Neutrophil (primary cell): ENCODE measurements around the gene WHAMM.

Experiments used
- H3K27ac ChIP-seq: fragments of 200-600 bp; sonication (generic); 2 replicates; pipeline ENCODE4 v1.5.1; 2016; ENCODE audit warnings: mild to moderate bottlenecking, moderate library complexity
- H3K27me3 ChIP-seq: fragments of 200-600 bp; sonication (generic); 2 replicates; pipeline ENCODE4 v1.6.0; 2016; ENCODE audit warnings: mild to moderate bottlenecking
- H3K36me3 ChIP-seq: fragments of 200-600 bp; sonication (generic); 2 replicates; pipeline ENCODE4 v1.5.1; 2017
- H3K4me1 ChIP-seq, 2 experiments: fragments of 200-600 bp in 1 of 2; sonication (generic) in 1 of 2; 1 replicate in 1 of 2; 2 replicates in 1 of 2; pipeline versions ENCODE4 v1.5.1 to v1.6.1; 2013 to 2016; ENCODE audit warnings: low read depth in 1 of 2, low read length in 1 of 2, mild to moderate bottlenecking in 1 of 2, moderate library complexity in 1 of 2; ENCODE audit not compliant: control insufficient read depth in 1 of 2, insufficient read depth in 1 of 2
- H3K4me3 ChIP-seq, 2 experiments: fragments of 200-600 bp in 1 of 2; sonication (generic) in 1 of 2; 1 replicate in 1 of 2; 2 replicates in 1 of 2; pipeline ENCODE4 v1.5.1; 2013 to 2016; ENCODE audit warnings: low read depth in 1 of 2, low read length in 1 of 2, mild to moderate bottlenecking in 1 of 2, moderate library complexity in 1 of 2
- H3K9me3 ChIP-seq: fragments of 200-600 bp; sonication (generic); 2 replicates; pipeline ENCODE4 v1.5.1; 2016
- CTCF ChIP-seq: fragments of 200-600 bp; sonication (generic); IDR thresholded peaks from 2 replicates; pipeline ENCODE4 v1.5.1; 2016; ENCODE audit warnings: antibody characterized with exemption

WHAMM gene

DNA sequence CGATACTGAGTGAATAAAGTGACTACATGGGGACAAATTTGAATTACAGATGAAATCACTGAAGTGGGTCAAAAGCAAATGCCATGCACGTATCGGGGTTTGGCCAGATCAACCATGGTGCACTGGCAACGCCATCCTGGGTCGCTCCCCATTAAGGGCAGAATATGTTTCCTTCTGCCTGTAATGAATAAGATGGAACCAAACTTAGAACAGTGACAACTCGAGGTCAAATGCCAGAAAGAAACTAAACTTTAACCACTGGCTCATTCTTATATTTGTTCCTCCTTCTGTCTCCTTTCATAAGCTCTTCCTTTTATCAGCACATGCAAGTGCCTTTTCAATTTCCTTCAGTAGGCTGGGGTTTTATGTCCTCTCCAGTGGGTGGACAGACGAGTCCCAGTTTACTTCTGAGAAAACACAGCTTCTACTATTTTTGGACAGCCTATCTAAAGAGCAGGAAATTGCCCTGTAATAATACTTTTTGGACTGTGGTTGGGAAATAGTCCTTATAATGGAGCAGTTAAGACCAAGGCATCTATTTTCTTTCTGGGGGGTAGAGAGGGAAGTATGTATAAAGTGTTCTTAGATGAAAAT, 61.4 kb downstream of the WHAMM start:
- Histone ChIP-seq H3K4me1 (no peaks in the 10 kb centered on the region), H3K27ac (no peak overlapping the region), H3K9me3 (no peaks in the 10 kb centered on the region), H3K4me3 (no peak overlapping the region), H3K27me3 (no peaks in the 10 kb centered on the region), H3K36me3 (no peaks in the 10 kb centered on the region)
- TF ChIP-seq CTCF: no peak

DNA sequence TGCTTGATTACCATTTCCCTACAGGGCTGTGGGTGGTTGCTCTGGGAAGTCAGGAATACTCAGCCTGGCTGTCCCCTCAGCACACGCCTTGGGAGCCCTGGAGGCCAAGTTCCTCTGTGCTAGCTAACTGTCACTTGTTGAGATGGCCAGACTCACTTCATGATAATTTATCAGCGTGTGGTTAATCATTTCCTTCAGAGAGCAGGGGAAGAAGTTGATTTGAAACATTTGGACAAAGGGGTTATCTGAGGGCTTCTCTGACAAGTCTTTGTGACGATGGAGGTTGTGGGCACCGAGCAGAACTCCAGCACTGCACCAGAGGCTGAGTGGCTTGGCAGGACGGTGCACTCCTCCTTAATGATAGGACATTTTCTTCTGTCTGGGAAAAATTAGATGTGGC, 61.9 kb downstream of the WHAMM start:
- Histone ChIP-seq H3K36me3 (no peaks in the 10 kb centered on the region), H3K4me3 (no peak overlapping the region), H3K27ac (no peak overlapping the region), H3K9me3 (no peaks in the 10 kb centered on the region), H3K27me3 (no peaks in the 10 kb centered on the region), H3K4me1 (no peaks in the 10 kb centered on the region)
- no peak for TF ChIP-seq CTCF

GRCh38 chr15:82871832-82872484, 62.5 kb downstream of the WHAMM start:
- Histone ChIP-seq H3K27me3 (no peaks in the 10 kb centered on the region), H3K4me3 (no peak overlapping the region), H3K9me3 (no peaks in the 10 kb centered on the region), H3K36me3 (no peaks in the 10 kb centered on the region), H3K4me1 (no peaks in the 10 kb centered on the region), H3K27ac (no peak overlapping the region)
- TF ChIP-seq CTCF: no peak

- Histone ChIP-seq H3K4me1 (no peaks in the 10 kb centered on the region), H3K27me3 (no peaks in the 10 kb centered on the region), H3K36me3 (no peaks in the 10 kb centered on the region), H3K27ac (no peak overlapping the region), H3K9me3 (no peaks in the 10 kb centered on the region), H3K4me3 (no peak overlapping the region)
- TF ChIP-seq CTCF: no peak
Observed at GRCh38 chr15:82873000-82873680, 63.7 kb downstream of the WHAMM start.

DNA sequence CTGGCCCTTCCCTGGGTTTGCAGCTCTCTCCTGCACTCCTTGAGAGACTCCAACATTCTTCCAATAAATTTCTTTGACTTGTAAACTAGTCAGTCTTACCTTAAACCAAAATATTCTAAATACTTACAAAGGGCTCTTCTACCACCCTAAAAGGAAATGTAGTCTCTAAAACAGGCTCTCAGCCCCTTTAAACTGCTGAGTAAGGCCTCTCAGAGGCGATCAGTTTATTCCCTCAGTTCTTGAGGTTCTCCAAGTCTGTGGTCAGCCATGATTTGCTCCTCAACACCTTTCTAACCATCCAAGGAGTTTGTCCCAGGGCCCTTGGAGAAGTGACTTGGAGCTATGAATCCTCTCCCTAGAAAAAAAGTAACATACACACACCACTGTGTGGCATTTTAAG, 64.8 kb downstream of the WHAMM start:
- Histone ChIP-seq H3K27ac (no peak overlapping the region), H3K4me1 (no peaks in the 10 kb centered on the region), H3K9me3 (no peaks in the 10 kb centered on the region), H3K36me3 (no peaks in the 10 kb centered on the region), H3K27me3 (no peaks in the 10 kb centered on the region), H3K4me3 (no peak overlapping the region)
- no peak for TF ChIP-seq CTCF
